ENCODE data around the gene PDCD6IP. TPM values are rescaled to one million over a fixed set of nuclear protein-coding genes. Genes with fewer than 3 reads are reported as not detected.

Gene PDCD6IP
- total RNA-seq, 4 donors from 2014 or later: 177 to 319 (median 203) TPM

DNA sequence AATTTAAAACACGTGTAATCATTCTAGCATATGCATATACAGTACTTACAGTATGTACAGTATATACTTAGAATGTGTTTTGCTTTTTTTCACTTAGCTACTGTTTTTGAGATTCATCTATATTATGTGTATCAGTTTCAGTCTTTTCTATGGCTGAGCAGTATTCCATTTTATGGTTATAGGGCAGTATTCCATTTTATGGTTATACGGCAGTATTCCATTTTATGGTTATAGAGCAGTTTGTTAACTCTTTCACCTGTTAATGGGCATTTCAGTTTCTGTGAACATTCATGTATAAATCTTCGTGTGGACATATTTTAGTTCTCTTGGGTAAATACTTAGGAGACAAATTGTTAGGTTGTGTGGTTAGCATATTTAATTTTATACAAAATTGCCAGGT, 40.9 kb downstream of the PDCD6IP start:
- TF ChIP-seq, protein P1, sequence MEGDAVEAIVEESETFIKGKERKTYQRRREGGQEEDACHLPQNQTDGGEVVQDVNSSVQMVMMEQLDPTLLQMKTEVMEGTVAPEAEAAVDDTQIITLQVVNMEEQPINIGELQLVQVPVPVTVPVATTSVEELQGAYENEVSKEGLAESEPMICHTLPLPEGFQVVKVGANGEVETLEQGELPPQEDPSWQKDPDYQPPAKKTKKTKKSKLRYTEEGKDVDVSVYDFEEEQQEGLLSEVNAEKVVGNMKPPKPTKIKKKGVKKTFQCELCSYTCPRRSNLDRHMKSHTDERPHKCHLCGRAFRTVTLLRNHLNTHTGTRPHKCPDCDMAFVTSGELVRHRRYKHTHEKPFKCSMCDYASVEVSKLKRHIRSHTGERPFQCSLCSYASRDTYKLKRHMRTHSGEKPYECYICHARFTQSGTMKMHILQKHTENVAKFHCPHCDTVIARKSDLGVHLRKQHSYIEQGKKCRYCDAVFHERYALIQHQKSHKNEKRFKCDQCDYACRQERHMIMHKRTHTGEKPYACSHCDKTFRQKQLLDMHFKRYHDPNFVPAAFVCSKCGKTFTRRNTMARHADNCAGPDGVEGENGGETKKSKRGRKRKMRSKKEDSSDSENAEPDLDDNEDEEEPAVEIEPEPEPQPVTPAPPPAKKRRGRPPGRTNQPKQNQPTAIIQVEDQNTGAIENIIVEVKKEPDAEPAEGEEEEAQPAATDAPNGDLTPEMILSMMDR (IDR thresholded peaks at IDR 0.05; ENCODE audit: low read depth): no peak

DNA sequence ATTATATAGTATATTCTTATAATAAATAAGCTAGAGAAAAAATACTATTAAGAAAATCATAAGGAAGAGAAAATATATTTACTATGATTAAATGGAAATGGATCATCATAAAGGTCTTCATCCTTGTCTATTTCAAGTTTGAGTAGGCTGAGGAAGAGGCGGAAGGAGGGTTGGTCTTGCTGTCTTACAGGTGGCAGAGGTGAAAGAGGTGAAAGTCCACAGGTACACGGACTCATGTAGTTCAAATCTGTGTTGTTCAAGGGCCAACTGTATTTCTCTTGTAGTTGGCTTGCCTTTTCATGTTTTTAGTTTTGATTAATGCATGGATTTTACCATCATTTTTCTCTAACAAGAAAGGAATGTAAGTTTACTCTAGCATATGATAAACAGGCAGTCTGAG, 41.7 kb downstream of the PDCD6IP start:
- TF ChIP-seq, protein P1 (IDR thresholded peaks at IDR 0.05; ENCODE audit: low read depth): no peak

DNA sequence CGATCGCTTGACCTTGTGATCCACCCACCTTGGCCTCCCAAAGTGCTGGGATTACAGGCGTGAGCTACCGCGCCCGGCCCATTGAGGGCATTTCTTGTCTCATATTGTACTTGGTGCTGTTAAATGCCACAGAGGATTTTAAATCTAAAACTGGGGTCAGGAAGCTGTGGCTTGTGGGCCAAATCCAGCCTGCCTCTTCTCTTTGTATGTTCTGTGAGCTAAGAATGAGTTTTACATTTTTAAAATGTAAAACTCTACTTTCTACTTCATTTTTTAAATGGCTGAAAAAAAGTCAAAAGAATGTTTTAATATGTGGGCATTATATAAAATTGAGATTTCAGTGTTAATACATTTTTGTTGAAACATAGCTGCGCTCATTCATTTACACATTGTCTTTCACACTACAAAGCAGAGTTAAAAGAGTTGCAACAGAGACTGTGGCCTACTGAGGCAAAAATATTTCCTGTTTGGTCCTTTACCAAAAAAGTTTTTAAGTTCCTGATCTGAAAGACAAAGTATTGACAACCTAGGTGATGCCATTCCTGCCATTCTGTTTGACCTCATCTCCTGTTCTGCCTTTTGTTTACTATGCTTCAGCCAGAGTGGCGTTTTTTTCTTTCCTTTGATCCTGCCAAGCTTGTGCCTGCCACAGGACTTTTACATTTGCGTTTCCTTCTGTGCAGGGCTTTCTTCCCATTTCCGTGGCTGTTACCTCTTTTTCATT, 50.4 kb downstream of the PDCD6IP start:
- TF ChIP-seq, protein P1 (IDR thresholded peaks at IDR 0.05; ENCODE audit: low read depth): no peak

DNA sequence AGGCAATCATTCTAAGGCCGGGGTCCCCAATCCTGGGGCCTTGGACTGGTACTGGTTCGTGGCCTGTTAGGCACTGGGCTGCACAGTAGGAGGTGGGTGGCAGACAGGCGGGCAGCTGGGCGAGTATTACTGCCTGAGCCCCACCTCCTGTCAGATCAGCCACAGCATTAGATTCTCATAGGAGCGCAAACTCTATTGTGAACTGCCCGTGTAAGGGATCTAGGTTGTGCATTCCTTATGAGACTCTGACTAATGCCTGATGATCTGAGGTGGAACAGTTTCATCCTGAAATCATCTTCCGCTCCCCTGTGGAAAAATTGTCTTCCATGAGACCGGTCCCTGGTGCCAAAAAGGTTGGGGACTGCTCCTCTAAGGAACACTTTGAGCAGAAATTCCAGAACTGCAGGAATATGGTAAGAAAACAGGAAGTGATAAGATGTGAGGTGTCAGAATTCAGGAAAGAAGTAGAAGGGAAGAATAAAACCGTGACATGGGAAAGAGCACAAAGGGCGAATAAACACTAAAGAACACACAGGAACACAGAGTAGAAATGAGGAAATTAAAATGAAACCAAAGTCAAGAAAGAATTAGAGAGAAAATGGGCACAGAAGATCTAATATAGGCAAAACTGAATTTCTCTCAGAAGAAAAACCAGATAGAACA, 57.6 kb downstream of the PDCD6IP start:
- TF ChIP-seq, protein P1 (IDR thresholded peaks at IDR 0.05; ENCODE audit: low read depth): no peak

DNA sequence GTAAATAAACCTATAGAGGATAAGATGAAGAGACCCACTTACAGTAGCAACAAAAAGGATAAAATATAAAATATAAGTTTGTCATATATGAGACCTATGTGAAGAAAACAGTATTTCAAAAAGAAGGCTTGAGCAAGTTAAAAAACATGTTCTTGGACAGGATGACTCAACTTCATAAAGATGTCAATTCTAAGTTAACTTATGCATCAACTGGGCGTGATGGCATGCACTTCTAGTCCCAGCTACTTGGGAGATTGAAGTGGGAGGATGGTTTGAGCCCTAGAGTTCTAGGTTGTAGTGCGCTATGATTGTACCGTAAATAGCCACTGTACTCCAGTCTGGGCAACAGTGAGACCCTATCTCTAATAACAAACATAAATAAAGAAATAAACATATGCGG, 59.7 kb downstream of the PDCD6IP start:
- TF ChIP-seq, protein P1 (IDR thresholded peaks at IDR 0.05; ENCODE audit: low read depth): no peak

DNA sequence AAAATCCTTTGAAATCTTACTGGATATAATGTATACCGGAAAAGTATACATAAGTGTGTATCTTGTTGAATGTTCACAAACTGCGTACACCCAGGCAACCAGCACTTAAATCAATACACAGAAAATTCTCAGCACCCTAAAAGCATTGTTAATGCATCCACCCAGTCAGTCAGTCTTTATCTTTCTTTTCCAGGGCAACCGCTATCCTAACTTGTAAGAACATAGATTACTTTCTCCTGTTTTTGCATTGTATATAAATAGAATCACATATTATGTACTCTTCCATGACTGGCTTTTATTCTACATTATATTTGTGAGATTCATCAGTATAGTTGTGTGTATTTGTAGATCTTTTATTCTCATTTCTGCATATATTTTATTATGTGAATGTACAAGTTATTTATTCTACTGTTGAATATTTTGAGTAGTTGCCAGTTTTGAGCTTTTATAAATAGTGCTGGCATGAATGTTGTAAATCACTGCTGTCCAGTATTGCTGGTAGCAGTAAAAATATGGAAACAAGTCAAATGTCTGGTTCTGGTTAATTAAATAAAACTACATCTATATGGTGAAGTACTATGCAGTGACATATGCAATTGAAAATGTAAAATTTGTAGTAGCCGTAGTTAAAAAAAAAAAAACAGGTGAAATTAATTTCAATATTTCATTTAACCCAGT, 62.1 kb downstream of the PDCD6IP start:
- TF ChIP-seq, protein P1 (IDR thresholded peaks at IDR 0.05; ENCODE audit: low read depth): no peak

DNA sequence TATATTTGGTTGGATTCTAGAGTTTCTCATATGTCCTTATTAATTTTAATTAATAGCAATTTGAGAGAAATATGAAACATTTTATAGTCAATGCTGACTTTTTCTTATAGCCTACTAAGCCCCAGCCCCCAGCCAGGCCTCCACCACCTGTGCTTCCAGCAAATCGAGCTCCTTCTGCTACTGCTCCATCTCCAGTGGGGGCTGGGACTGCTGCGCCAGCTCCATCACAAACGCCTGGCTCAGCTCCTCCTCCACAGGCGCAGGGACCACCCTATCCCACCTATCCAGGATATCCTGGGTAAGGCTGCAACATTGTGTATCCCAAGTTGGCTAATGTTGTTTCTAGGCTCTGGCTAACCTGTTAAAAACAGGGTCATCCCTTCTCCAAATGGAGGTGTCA, 66.7 kb downstream of the PDCD6IP start:
- TF ChIP-seq, protein P1 (IDR thresholded peaks at IDR 0.05; ENCODE audit: low read depth): no peak
